ENCODE results near the gene QDPR.
A peak's percentile ranks its signal among the peaks of the same experiment; 100 is the strongest.
"Not testable (repeated sequence)": the region's sequence is repeated elsewhere in the genome, so short reads cannot be mapped to it uniquely, and the experiment has no call there.

QDPR gene

DNA sequence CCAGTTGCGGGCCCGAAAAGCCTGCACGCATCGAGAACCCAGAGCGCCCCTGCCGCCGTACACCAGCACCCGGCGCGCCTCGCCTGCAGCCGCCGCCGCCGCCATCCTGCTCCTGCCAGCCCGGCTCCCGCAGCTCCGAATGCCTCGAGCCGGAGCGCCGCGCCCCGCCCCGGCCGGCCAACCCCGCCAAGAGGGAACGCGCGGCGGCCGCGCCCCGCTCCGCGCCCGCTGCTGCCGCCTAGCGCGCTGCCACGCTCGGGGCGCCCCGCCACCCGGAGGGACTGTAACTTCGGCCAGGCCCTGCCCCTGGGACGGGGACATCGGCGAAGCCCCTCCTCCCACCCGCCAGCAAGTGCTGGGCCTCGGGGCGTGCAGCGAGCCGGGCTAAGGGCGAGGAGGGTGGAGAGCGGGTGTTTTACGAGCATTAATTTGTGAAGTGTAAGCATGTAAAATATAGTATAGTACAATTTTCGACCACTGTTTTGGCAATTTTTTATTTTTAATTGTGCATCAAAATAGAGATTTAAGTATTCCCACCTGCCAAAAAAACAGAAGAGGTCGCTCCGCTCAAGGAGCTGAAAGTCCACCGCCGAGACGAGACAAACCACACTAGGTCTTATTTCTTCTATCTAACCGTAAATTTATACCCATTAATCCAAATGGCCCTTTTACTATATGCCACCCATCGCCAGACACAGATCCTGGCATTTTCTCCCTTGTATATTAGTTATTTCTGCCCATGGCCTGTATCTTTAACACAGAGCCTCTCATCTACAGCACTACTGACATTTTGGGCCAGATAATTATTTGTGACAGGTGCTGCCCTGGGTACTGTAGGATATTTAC lies at the start of gene QDPR:
Gene QDPR, minus strand, starts transcription at position 141 of the 846 bp plus-strand sequence. Its CDS starts 36 bp downstream, at position 105.
- peak; percentile 67 for DNase-seq

DNA sequence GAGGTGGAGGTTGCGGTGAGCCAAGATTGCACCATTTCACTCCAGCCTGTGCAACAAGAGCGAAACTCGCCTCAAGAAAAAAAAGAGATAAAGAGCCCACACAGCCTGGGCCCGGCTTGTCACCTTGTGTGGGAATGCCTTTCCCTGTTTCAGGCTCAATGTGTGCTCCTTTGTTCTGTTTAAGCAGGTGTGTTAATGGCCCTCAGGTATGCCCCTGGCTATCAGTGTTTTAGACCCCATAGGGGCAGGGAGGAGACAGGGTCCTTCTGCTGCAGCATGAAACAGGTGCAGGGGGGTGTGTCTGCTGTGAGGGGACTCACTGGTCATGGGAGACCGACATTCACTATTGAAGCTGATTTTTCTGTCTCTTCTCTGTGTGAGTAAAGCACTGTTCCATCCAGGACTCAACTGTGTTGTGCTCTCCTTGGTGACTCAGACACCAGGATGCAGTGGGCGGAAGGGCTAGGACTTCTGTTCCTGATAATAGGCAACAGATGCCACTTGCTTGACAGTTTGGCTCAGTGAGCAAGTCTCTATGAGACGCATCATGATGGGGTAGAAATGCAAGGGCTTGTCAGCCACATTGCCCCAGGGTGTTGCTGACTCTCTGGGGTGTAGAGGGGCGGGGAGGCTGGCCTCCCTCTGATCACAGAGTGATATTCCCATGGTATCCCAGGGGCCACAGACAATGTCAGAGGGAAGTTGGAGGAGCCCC lies 49.5 kb upstream of the QDPR start:
- no peak for DNase-seq

DNA sequence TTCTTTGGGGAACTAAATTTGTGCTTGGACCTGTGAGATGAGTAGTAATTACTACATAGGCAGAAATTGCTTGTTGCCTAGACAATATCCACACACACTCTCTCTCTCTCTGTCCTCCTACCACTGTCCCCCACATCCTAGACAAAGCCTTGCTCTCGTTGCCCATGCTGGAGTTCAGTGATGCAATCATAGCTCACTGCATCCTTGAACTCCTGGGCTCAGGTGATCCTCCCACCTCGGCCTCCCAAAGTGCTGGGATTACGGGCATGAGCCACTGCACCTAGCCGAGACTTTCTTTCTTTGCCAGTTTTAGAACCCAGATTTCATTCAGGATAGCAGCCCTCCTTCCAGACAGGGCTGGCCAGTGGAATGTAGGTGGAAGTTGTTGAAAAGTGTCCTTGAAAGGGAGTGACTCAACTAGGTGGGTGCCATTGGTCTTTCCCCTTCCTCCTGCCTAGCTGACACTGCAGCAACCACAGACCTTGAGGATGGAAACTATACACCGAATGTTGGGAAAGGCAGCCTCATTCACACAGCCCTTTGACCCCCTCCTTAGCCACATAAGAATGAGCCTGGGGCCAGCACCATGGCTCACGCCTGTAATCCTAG lies 48.3 kb upstream of the QDPR start:
- DNase-seq, result no peak

DNA sequence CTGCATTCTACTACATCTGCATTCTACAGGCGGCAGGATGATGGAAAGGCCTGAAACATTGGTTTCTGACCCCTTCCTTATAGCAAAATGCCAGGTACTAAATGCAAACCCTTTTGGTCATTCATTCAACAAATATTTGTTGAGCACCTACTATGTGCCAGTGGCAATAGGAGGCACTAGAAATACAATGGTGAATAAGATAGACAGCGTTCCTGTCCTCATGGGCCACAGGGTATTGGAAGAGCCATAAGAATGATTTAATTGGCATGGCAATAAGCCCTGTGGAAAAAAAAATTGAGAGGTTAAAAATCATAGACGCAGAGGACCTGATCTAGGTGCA lies 47.8 kb upstream of the QDPR start:
- no peak for DNase-seq

DNA sequence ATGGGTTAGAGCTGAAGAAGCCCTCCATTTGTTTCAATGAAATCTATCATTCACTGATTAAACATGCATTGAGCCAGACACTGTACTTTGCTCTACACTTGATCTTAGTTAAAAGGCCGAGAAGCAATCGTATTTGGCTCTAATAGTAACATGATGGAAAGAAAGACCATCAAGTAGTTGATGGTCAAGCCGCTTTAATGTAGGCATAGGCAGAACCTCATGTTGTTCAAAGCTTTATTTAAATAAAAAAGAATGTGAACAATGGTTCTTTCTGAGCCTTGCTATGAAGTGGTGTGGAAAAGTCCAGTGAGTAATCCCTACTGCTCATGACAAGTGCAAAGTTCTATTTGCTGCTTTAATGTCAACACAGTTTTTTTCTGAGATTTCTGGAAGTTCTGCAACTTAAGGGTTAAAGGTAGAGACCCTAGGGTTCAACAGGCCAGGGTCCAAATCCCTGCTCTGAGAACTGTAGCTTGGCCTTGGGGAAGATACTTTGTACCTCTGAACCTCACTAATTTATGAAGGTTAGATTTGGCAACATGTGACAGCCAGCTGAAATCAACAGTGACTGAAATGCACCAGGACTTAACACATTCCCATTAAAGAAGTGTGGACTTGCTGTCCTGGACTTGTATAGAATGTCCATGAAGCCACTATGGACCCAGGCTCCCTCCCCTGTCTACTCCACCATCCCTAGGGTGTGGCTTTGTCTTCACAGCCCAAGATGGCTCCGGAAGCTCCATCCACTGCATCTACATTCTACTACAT lies 47.2 kb upstream of the QDPR start:
- no peak for DNase-seq

DNA sequence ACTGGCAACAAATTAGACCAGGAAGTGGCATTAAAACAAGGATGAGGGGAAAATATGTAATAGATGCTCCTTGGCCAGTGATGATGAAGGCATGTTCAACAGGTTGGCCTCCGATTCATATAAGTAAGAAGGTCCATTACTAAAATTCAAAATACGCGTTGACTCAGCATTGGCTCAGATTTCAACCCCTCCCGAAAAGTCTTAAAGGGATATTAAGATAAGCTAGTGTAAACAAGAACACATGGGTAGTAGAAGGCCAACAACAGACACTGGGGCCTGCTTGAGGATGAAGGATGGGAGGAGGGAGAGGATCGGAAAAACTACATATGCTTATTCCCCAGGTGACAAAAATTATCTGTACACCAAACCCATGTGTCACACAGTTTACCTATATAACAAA lies 46.0 kb upstream of the QDPR start:
- no peak for DNase-seq

DNA sequence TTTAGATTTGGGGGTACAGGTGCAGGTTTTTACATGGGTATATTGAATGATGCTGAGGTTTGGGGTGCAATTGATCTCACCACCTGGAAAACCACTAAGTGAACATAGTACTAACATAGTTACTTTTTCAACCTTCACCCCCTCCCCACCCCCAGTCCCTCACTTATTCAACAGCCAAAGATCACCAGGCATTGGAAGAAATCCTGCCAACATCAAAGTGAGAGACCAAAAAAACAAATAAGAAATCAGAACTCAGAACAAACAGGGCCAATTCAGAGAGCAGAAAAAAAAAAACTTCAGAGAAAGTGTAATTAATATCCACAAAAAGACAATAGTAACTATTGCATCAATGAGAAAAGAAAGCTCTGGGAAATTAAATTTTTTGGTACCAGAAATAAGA lies 44.6 kb upstream of the QDPR start:
- no peak for DNase-seq

DNA sequence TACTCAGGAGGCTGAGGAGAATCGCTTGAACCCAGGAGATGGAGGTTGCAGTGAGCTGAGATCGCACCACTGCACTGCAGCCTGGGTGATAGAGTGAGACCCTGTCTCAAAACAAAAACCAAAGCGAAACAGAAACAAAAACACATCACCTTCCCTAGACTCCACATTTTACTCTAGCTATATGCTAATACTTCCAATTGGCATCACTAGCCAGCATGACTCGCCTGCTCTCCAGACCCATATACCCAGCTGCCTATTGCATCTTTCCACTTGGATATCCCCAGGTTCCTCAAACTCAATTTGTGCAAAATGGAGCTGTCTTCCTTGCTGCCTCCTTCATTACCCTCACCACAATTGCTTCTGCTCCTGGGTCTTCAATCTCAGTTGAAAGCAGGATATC lies 42.7 kb upstream of the QDPR start:
- DNase-seq, result no peak

DNA sequence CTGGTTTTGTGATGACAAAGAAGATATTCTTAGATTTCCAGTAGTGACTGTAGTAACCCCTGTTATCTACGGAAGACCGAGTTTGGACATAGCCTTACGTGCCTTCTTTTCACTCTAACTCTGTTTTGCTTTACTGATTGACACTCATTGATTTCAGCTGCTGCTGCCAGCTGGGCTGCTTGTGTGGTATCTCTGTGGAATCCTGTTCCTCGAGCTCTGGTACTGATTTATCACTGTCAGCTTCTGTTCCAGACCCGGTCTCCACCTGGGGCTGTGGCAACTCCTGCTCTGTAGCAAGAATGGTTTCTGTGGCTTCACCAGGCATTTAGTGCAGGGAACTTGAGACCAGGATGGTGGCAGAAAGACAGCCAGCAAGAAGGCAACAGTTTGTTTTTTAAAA lies 40.5 kb upstream of the QDPR start:
- no peak for DNase-seq

DNA sequence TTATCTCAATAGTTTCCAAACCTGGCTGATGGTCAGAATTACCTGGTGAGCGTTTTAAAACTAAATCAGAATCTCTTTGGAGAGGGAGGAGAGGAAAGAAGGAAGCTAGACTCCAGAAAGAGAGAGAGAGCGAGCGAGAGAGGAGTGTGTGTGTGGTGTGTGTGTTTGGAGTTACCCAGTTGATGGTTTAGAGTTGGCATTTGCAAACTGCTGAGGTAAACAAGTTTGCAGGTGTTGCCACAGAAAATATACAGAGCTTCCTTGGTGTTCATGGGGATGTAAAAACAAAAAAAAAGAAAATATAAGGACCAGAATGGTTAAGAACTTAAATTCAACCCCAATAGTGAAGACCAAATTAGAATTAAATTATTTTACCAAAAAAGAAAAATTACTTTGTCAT lies 38.7 kb upstream of the QDPR start:
- DNase-seq, result no peak

DNA sequence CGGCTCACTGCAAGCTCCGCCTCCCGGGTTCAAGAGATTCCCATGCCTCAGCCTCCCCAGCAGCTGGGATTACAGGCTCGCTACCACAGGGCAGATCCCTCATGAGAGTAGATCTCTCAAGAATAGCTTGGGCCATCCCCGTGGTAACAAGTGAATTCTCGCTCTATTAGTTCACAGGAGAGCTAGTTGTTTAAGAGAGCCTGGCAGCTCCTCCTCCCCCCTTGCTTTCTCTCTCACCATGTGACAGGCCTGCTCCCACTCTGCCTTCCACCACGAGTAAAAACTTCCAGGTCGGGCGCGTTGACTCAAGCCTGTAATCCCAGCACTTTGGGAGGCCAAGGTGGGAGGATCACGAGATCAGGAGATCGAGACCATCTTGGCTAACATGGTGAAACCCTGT lies 34.8 kb upstream of the QDPR start:
- no peak for DNase-seq

DNA sequence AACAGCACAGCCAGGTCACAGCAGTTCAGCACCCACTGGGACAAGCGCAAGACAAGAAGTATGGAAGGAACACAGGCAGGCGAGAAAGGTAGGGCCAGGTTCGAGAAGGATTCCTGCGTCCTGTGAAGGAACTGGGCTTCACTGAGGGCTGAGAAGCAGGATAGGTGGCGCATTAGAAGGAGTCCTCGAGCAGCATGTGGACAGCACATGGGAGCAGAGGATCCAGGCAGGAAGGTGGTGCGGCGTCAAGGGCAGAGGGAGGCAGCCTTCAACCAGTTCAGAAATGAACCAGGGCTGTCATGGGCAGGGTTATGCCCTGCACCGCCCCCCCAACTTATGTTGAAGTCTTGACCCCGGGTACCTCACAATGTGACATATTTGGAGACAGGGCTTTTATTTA lies 34.3 kb upstream of the QDPR start:
- DNase-seq, result no peak

DNA sequence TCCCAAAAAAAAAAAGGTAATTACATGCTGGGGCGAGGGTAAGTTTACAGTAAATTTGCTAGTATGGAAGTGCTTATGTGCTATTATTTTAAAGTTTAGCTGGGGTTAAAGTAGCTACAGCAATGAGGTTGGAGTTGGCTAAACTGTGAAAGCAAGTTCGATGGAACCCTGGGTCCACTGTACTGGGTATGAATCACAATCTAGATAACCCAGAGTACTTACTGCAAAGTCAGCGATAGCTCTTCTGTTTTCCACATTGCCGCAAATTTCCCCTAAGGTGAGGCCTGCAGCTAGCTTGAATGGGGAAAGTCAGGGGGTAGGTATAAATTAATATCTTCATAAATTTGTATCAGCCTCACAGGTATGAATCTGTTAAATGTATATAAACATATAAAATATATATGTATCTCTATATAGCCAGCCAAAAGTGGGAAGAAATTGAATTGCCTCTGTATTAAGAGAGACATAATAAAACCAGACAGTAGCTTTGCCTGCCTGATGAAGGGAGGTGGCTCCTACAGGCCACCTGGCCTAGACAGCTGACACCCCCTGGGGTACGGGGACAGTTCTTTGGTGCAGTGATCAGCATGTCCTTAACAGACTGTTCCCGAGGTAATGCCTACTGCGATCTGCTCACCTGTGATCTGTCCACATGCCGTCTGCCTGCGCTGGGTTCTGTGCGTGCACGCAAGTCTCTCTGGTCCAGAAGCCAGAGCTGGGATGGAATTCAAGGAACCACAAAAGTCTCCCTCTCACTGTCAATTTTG lies 33.7 kb upstream of the QDPR start:
- no peak for DNase-seq

DNA sequence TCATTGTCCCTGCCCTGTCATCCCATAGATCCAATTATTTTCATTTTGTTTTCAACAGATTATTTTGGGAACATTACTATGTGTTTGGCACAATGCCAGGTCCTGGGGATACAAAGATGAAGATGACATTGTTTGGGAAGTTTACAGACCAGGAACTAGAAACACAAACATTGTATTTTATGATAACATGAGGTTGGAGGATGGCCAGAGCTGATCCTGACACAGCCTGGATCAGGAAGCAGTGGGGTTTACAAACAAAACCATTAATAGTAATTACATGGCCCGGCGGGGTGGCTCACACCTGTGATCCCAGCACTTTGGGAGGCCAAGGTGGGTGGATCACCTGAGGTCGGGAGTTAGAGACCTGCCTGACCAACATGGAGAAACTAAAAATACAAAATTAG lies 32.9 kb upstream of the QDPR start:
- DNase-seq, result no peak

DNA sequence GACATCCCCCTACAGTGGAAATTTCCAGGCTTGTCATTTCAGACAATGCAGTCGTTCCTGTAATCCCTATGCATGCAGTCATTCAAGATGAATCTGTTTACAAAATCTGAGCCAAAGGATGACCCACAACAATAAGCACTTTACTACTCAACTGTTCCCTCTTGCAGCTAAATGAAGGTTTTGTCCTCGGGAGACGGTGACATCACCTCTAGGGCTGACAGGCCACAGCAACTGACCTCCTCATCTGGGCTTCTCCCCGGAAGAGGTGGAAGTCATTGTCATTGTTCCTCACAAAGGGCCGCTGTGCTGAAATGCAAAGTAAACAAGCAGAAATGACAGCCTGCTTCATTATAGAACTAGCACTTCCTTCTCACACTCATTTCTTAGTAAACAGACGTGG lies 32.3 kb upstream of the QDPR start:
- no peak for DNase-seq

DNA sequence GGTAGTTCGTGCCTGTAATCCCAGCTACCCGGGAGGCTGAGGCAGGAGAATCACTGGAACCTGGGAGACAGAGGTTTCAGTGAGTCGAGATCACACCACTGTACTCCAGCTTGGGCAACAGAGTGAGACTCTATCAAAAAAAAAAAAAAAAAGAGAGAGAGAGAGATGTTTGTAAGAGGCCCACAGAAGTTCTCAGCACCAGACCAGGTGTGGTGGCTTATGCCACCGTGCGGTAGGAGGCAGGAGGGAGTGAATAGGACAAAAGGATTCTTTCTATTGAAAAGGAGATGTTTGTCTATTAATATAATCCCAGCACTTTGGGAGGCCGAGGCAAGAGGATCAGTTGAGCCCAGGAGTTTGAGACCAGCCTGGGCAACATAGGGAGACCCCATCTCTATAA lies 25.2 kb upstream of the QDPR start:
- not testable (repeated sequence) for DNase-seq

DNA sequence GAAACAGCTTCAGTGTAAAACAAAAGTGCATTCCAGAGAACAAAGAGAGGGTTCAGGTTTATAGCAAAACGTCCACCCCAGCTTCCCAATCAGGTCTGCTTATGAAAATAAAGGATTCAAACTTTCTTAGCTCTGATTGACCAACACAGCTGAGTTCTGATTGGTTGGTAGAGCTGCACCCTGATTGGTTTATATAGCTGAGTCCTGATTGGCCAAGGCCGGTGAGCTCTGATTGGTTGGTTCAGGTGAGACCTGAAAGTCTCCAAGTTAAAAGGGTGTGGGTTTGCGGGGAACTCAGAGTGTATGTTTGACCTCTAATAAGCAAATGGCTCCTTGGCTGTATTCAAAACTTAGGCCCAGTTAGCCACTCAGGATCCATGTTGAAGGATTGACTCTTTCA lies 24.0 kb upstream of the QDPR start:
- DNase-seq, result no peak

DNA sequence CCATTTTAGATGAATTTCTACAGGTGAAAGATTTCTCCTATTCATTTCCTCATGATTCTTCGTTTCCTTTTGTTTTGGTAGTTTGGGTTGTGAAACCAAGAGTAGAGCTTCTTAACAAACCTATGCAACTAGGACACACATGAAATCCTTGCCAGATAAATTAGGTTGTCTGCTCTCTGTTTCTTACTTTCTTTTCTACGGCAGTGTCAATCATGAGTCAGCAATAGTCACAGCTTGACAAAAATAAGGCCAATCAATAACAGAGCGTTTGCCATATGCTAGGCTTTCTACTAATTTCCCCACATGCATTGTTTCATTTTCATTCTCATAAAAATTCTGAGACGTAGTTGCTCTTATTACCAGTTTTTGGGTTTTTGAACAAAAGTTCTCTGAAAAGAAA lies 23.4 kb upstream of the QDPR start:
- DNase-seq, result no peak

DNA sequence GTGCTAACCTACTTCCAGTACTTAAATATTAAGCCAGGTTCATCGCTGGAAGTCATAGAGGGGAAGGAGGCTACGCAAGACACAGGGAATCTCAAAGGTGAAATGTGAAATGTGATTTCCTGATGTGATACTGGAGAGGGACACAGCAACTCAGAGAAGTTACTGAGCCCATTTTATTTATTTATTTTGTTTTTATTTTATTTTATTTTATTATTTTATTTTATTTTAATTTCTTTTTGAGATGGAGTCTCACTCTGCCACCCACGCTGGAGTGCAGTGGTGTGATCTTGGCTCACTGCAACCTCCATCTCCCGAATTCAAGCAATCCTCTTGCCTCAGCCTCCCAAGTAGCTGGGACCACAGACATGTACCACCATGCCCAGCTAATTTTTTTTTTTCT lies 22.8 kb upstream of the QDPR start:
- DNase-seq, result no peak

DNA sequence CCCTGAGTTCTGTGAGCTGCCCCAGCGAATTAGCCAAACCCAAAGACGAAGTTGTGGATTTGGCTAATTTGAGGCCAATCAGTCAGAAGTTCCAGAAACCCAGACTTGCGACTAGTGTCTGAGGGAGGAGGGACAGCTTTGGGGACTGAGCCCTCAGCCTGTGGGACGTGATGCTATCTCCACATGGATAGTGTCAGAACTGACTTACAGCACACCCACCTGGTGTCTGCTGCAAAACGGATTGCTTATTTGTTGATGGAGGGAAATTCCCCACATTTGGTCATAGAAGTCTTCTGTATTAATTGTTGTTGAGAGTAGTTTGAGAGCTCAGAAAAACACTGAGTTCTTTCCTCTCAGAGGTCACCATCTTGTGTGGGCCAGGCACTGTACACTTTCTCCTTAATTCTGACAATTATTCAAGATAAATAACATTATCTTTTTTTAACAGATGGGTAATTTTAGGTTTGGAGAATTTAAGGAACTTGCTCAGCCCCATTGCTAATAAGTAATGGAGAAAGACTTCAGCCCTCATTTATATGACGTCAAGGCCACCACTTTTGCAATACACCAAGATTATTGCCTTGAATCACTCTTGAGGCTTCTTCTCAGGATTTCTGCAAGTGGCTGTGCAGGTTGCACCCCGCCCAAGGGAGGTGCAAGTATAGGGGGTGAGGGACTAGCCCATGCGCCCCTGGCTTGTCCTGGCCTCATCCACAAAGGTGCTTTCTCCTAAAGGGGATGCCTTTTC lies 19.8 kb upstream of the QDPR start:
- no peak for DNase-seq

DNA sequence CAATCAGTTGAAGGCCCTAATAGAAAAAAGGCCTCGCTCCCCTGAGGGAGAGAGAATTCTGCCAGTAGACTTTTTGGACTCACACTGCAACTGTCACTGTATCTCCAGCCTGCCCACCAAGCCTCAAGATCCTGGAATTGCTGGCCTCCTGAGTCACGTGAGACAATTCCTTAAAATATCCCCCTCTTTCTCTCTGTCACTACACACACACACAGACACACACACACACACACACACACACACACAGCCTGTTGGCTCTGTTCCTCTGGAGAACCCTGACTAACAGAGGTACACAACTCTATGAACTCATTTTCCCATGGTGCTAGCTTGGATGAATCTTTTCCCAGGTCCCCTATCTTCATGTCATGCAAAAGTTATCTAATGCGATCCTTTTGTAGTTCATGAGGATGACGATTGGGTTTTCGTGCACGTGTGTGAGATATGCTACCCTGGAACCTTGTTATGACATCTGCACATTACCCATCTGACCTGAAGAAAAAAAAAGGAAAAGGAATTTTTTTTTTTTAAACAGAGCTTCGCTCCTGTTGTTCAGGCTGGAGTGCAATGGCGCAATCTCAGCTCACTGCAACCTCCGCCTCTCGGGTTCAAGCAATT lies 16.8 kb upstream of the QDPR start:
- DNase-seq, result no peak

Measured in stimulated activated naive CD4-positive, alpha-beta T cell treated with Interleukin-2 at 50 U/mL for 16 hours (primary cell).